Astrocyte (in vitro differentiated cells and primary cell): ENCODE measurements around the gene NMT1. TPM values are rescaled to one million over a fixed set of nuclear protein-coding genes. Genes with fewer than 3 reads are reported as not detected.

ENCODE experiments used
- DNase-seq: peaks from one replicate; pipeline ENCODE4 v3.0.0-alpha.2; 2010; ENCODE audit warnings: low read depth
- FAIRE-seq: peaks from 2 replicates; lab custom pipeline; 2011; peaks lifted over from hg19 to GRCh38; lab: Jason Lieb, UNC
- H2AFZ ChIP-seq: 2 replicates; pipeline ENCODE4 v1.6.0; 2012; ENCODE audit warnings: low read depth, low read length, inconsistent platforms
- H3K27ac ChIP-seq: 2 replicates; pipeline ENCODE4 v1.5.1; 2011; ENCODE audit warnings: low read depth, low read length, inconsistent platforms
- H3K27me3 ChIP-seq: 2 replicates; pipeline ENCODE4 v1.6.0; 2011; ENCODE audit warnings: low read length, inconsistent platforms; ENCODE audit not compliant: insufficient read depth
- H3K36me3 ChIP-seq: 2 replicates; pipeline ENCODE4 v1.5.1; 2011; ENCODE audit warnings: low read length, inconsistent platforms; ENCODE audit not compliant: insufficient read depth
- H3K4me1 ChIP-seq: 2 replicates; pipeline ENCODE4 v1.5.1; 2011; ENCODE audit warnings: low read length, inconsistent platforms; ENCODE audit not compliant: insufficient read depth
- H3K4me2 ChIP-seq: 2 replicates; pipeline ENCODE4 v1.6.0; 2012; ENCODE audit warnings: low read length, inconsistent platforms
- H3K4me3 ChIP-seq: 2 replicates; pipeline ENCODE4 v1.5.1; 2011; ENCODE audit warnings: low read depth, mild to moderate bottlenecking, low read length, inconsistent platforms; ENCODE audit not compliant: insufficient read depth
- H3K79me2 ChIP-seq: 2 replicates; pipeline ENCODE4 v1.6.0; 2012; ENCODE audit warnings: mild to moderate bottlenecking, low read length, inconsistent platforms; ENCODE audit not compliant: insufficient read depth
- H3K9ac ChIP-seq: 2 replicates; pipeline ENCODE4 v1.6.0; 2012; ENCODE audit warnings: mild to moderate bottlenecking, low read length, inconsistent platforms
- H3K9me3 ChIP-seq: 2 replicates; pipeline ENCODE4 v1.5.1; 2012; ENCODE audit warnings: low read depth, mild to moderate bottlenecking, low read length, inconsistent platforms; ENCODE audit not compliant: insufficient read depth
- H4K20me1 ChIP-seq: 2 replicates; pipeline ENCODE4 v1.6.0; 2012; ENCODE audit warnings: low read length, inconsistent platforms; ENCODE audit not compliant: insufficient read depth
- H3K27ac Mint-ChIP-seq: one replicate; pipeline ENCODE4 v1.8.0; 2021; ENCODE audit warnings: mild to moderate bottlenecking, mixed read lengths; ENCODE audit not compliant: unreplicated experiment
- H3K27me3 Mint-ChIP-seq: one replicate; pipeline ENCODE4 v1.8.0; 2021; ENCODE audit warnings: low read depth, mixed read lengths; ENCODE audit not compliant: unreplicated experiment
- H3K36me3 Mint-ChIP-seq: one replicate; pipeline ENCODE4 v1.8.0; 2021; ENCODE audit warnings: low read depth, mixed read lengths; ENCODE audit not compliant: unreplicated experiment
- H3K4me1 Mint-ChIP-seq: one replicate; pipeline ENCODE4 v1.8.0; 2021; ENCODE audit warnings: low read depth, mixed read lengths; ENCODE audit not compliant: unreplicated experiment
- H3K4me3 Mint-ChIP-seq: one replicate; pipeline ENCODE4 v1.8.0; 2021; ENCODE audit warnings: mild to moderate bottlenecking, moderate library complexity, mixed read lengths; ENCODE audit not compliant: unreplicated experiment
- H3K9me3 Mint-ChIP-seq: one replicate; pipeline ENCODE4 v1.8.0; 2021; ENCODE audit warnings: mild to moderate bottlenecking, mixed read lengths; ENCODE audit not compliant: unreplicated experiment
- CTCF ChIP-seq: IDR thresholded peaks from 2 replicates; pipeline ENCODE4 v1.5.1; 2011; ENCODE audit warnings: low read depth, mild to moderate bottlenecking, inconsistent platforms, low read length, moderate library complexity; ENCODE audit not compliant: insufficient read depth
- EZH2 ChIP-seq: IDR thresholded peaks from 2 replicates; pipeline ENCODE4 v1.6.1; 2012; ENCODE audit warnings: mild to moderate bottlenecking, low read length, inconsistent platforms; ENCODE audit not compliant: insufficient read depth
- total RNA-seq: library from RNA; stranded (reverse); gene quantifications from 2 replicates; pipeline ENCODE4 v1.2.1, GENCODE V29; 2021

NMT1 gene
- total RNA-seq, 1 donor from 2014 or later, result 114 TPM

GRCh38 chr17:45137561-45138305 is 76.6 kb downstream of the NMT1 start:
- Histone ChIP-seq H3K4me3 (no peak overlapping the region), H4K20me1 (no peaks in the 10 kb centered on the region), H3K9me3 (no peaks in the 10 kb centered on the region), H2AFZ (no peak overlapping the region), H3K9ac (no peak overlapping the region), H3K27me3 (no peaks in the 10 kb centered on the region), H3K79me2 (no peaks in the 10 kb centered on the region), H3K4me1 (peaks cover 3% of the 10 kb centered on the region), H3K27ac (no peak overlapping the region), H3K36me3 (no peaks in the 10 kb centered on the region), H3K4me2 (no peak overlapping the region)
- no peak overlapping the region for H3K4me3 Mint-ChIP-seq
- H3K36me3 Mint-ChIP-seq, result peaks cover 2% of the 10 kb centered on the region
- DNase-seq (no peak), FAIRE-seq (no peak)
- TF ChIP-seq CTCF (no peak), EZH2 (no peak)
- no peaks in the 10 kb centered on the region for H3K9me3 Mint-ChIP-seq
- no peak overlapping the region for H3K27ac Mint-ChIP-seq
- H3K27me3 Mint-ChIP-seq, result no peaks in the 10 kb centered on the region
- no peaks in the 10 kb centered on the region for H3K4me1 Mint-ChIP-seq

GRCh38 chr17:45138911-45139532 is 77.9 kb downstream of the NMT1 start:
- no peaks in the 10 kb centered on the region for H3K9me3 Mint-ChIP-seq
- H3K4me3 ChIP-seq, result no peak overlapping the region
- H3K4me1 ChIP-seq, result peaks cover 4% of the 10 kb centered on the region
- TF ChIP-seq EZH2, result no peak
- no peak for TF ChIP-seq CTCF
- no peak overlapping the region for H3K4me3 Mint-ChIP-seq
- H3K27ac Mint-ChIP-seq, result no peak overlapping the region
- no peaks in the 10 kb centered on the region for H3K79me2 ChIP-seq
- no peak overlapping the region for H3K27ac ChIP-seq
- H3K27me3 ChIP-seq, result no peaks in the 10 kb centered on the region
- H3K36me3 Mint-ChIP-seq, result peaks cover 2% of the 10 kb centered on the region
- H3K4me1 Mint-ChIP-seq, result no peaks in the 10 kb centered on the region
- no peak overlapping the region for H3K9ac ChIP-seq
- H3K36me3 ChIP-seq, result no peaks in the 10 kb centered on the region
- H3K9me3 ChIP-seq, result no peaks in the 10 kb centered on the region
- H4K20me1 ChIP-seq, result no peaks in the 10 kb centered on the region
- H3K27me3 Mint-ChIP-seq, result no peaks in the 10 kb centered on the region
- no peak overlapping the region for H2AFZ ChIP-seq
- no peak overlapping the region for H3K4me2 ChIP-seq
- no peak for FAIRE-seq
- no peak for DNase-seq

GRCh38 chr17:45139533-45139920 is 78.4 kb downstream of the NMT1 start:
- no peak overlapping the region for H3K4me3 ChIP-seq
- DNase-seq (no peak), FAIRE-seq (no peak)
- H3K9me3 ChIP-seq, result no peaks in the 10 kb centered on the region
- no peaks in the 10 kb centered on the region for H3K36me3 ChIP-seq
- H3K4me2 ChIP-seq, result no peak overlapping the region
- TF ChIP-seq CTCF, result no peak
- TF ChIP-seq EZH2, result no peak
- no peaks in the 10 kb centered on the region for H4K20me1 ChIP-seq
- peaks cover 4% of the 10 kb centered on the region for H3K4me1 ChIP-seq
- H3K27me3 Mint-ChIP-seq, result no peaks in the 10 kb centered on the region
- no peak overlapping the region for H3K27ac ChIP-seq
- no peaks in the 10 kb centered on the region for H3K27me3 ChIP-seq
- no peak overlapping the region for H2AFZ ChIP-seq
- H3K9ac ChIP-seq, result no peak overlapping the region
- no peaks in the 10 kb centered on the region for H3K4me1 Mint-ChIP-seq
- H3K4me3 Mint-ChIP-seq, result no peak overlapping the region
- H3K9me3 Mint-ChIP-seq, result no peaks in the 10 kb centered on the region
- H3K27ac Mint-ChIP-seq, result no peak overlapping the region
- no peaks in the 10 kb centered on the region for H3K79me2 ChIP-seq
- peaks cover 2% of the 10 kb centered on the region for H3K36me3 Mint-ChIP-seq
